ENCODE data around the gene FAM170B. TPM values are rescaled to one million over a fixed set of nuclear protein-coding genes. Genes with fewer than 3 reads are reported as not detected.

Gene FAM170B
- total and polyA plus RNA-seq, 2 of the 4 experiments (the other 2 are of a cell fraction): not detected

DNA sequence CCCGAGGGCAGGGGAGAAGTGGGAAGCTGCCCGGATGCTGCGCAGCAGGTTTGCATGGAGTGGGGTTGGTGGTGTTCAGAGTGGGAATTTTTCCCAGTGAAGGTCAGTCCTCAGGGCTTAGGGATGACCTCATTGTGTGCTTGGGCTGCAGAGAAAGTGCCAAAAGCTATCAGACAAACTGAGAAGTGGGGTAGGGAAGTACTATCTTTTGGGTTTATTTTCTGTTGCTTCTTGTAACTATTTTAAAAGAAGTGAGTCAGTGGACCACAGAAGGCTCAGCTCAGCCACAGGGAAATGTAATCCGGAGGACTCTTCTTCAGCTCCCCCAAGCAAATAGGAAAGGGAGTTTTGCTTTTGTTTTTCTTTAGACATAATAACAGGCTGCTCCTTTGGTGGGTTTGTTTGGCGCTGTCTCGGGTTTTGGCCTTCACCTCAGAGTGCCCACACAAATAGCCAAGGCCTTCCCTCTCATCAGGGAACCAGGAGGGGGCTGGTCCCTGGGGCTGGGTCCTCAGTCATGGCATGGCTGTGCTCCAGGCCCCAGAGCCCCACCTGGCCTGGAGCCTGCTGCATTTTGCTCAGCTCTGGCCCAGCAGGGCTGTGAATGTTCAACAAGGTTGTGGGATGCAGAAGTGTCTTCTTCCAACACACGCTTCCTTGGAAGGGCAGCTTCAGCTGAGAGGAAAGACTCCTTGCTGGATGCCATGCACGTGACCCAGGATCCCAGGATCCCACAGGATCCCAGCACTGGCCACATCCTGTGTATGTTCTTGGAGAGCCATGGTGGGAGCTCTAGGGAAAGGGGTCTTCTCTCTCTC is 5.4 kb upstream of the FAM170B start:
- peak overlapping the region; percentile 55 for H2AFZ ChIP-seq (replicated peaks; ENCODE audit: low read length, poor library complexity)
- ChIA-PET POLR2A (ENCODE audit: unreplicated experiment) (no interaction called here), CTCF (interaction anchor here (1.2 to 1.6 kb wide), 3 partner anchors 12 to 93 kb away, joined by 3 to 4 read pairs (median 3); no protein-coding TSS in a partner anchor)
- H3K23ac ChIP-seq (ENCODE audit: low read depth, low read length): peak overlapping the region; percentile 77
- no peaks in the 10 kb centered on the region for H3K9me3 ChIP-seq (ENCODE audit: control insufficient read depth, insufficient read depth, low read length)
- H2BK5ac ChIP-seq (ENCODE audit: low read depth, low read length, poor library complexity, severe bottlenecking): peak overlapping the region; percentile 88
- peak overlapping the region; percentile 57; the same call in 1 of the 2 replicates for H3K56ac ChIP-seq (ENCODE audit: extremely low read depth, insufficient read depth, low read length)
- H3K27ac ChIP-seq (ENCODE audit: insufficient read depth, low read length): peak overlapping the region; percentile 89
- dilution Hi-C loops (cut with HindIII; ENCODE audit: low sequenced_read_pairs, unreplicated experiment) (no loop called here), in situ Hi-C loops (cut with MboI; ENCODE audit: low sequenced_read_pairs) (no loop called here), intact Hi-C loops (cut with micrococcal nuclease) (no loop called here)
- H4K20me1 ChIP-seq (ENCODE audit: insufficient read depth, low read length): peaks cover 13% of the 10 kb centered on the region; the same call in 1 of the 2 replicates
- peak overlapping the region; percentile 99 for H3K4ac ChIP-seq (ENCODE audit: low read depth, low read length)
- no peaks in the 10 kb centered on the region for H3K79me1 ChIP-seq (ENCODE audit: low read depth in 1 of 2, low read length in 2 of 2)
- peak overlapping the region; percentile 33 for H2AK9ac ChIP-seq (replicated peaks; ENCODE audit: low read depth, low read length, poor library complexity)
- peak overlapping the region; percentile 98 for H2BK20ac ChIP-seq (ENCODE audit: low read depth, low read length)
- peak overlapping the region; percentile 29 to 66; a peak in 3 of 4 replicates for H4K8ac ChIP-seq (ENCODE audit: low read depth in 2 of 2, low read length in 2 of 2)
- no peaks in the 10 kb centered on the region for H3K36me3 ChIP-seq (ENCODE audit: control insufficient read depth, insufficient read depth, low read length)
- TF ChIP-seq ELK1 (IDR thresholded peaks at IDR 0.05; ENCODE audit: borderline replicate concordance, low read depth, low read length): no peak
- peak; percentile 43; the same call in 1 of the 2 replicates for TF ChIP-seq FOS (IDR thresholded peaks at IDR 0.05; ENCODE audit: low read depth, low read length)
- TF ChIP-seq POLR2A (IDR thresholded peaks at IDR 0.05; ENCODE audit: low read depth, low read length): peak; percentile 12; the same call in 1 of the 2 replicates
- H2BK120ac ChIP-seq (ENCODE audit: low read depth, low read length): peak overlapping the region; percentile 99
- H3K4me2 ChIP-seq (ENCODE audit: low read depth, low read length): peak overlapping the region; percentile 66
- peak overlapping the region; percentile 94 for H4K91ac ChIP-seq (ENCODE audit: insufficient read depth, low read depth, low read length)
- DNase-seq: peak; percentile 90
- H3K4me1 ChIP-seq (ENCODE audit: control insufficient read depth, insufficient read depth, low read length): peaks cover 40% of the 10 kb centered on the region
- H3K14ac ChIP-seq (replicated peaks; ENCODE audit: low read depth, low read length): peak overlapping the region; percentile 66
- 0 out of 2 replicates have a peak, but pooled peaks cover 3% of the 10 kb centered on the region for H3K27me3 ChIP-seq (ENCODE audit: control insufficient read depth, insufficient read depth, low read length)
- peak overlapping the region; percentile 58 for H4K5ac ChIP-seq (ENCODE audit: low read depth, low read length)
- H3K4me3 ChIP-seq (ENCODE audit: insufficient read depth, low read depth, low read length): no peak overlapping the region
- H3K9me1 ChIP-seq (ENCODE audit: insufficient read depth, low read length): peaks cover 25% of the 10 kb centered on the region
- H2BK15ac ChIP-seq (ENCODE audit: low read depth, low read length): peak overlapping the region; percentile 29; the same call in 1 of the 3 replicates
- H3K9ac ChIP-seq (ENCODE audit: low read depth, low read length): peak overlapping the region; percentile 11; the same call in 1 of the 2 replicates
- no TSS peak for BruUV-seq (replicated peaks)
- no CpG with 5 or more reads among the region's 8 CpGs for WGBS, 2 experiments (ENCODE audit: extremely low coverage in 2 of 2, insufficient read length in 1 of 2)
- peak overlapping the region; percentile 63 for H3K18ac ChIP-seq (ENCODE audit: low read depth, low read length)
- peak overlapping the region; percentile 65 for H2AK5ac ChIP-seq (ENCODE audit: low read depth, low read length)
- peak; percentile 68 for ATAC-seq (ENCODE audit: low read depth)

Data from IMR-90 (cell line).